ENCODE data around the gene TRIP13.
"Not testable (repeated sequence)": the region's sequence is repeated elsewhere in the genome, so short reads cannot be mapped to it uniquely, and the experiment has no call there.

TRIP13 gene

DNA sequence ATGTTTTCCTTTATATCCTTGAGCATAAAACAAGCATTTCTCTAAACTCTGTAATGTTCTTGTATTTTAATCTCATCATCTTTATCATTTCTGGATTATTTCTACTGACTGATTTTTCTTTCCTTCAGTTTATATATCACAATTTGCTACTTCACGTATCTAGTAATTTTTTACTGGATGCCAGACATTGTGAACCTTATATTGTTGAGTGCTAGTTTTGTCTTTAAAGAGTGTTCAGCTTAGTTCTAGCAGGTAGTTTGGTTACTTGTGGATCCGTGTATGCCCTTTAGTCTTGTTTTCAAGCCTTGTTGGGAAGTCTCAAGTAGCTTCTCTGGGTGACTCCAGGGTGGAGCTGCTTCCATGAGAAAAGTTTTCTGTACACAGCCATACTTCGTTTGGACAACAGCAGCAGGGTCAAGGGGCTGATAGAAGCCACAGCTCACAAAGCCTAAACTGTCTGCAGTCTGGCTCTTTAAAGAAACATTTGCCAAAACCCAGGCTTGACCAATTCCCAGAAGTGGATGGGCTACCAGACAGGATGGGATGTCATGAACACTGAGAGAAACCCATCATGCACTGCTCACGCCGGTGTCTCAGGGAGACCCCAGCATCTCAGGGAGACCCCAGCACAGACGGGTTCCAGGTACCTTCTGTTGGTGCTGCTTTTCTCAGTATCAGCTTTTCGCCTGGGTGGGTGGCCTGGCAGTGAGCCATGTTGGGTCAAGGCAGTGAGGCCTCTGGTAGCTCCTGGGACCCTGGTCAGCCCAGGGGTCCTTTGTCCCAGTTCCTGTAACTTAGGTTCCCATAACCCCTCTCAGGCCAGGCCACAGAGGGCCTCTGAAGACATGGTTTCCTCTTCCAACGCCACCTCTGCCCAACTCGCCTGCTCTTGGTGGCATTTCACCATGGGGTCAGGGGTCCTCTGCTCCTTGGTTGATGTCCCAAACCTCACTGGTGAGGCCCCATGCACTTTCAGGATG, 29.1 kb downstream of the TRIP13 start:
- no peak for FAIRE-seq

DNA sequence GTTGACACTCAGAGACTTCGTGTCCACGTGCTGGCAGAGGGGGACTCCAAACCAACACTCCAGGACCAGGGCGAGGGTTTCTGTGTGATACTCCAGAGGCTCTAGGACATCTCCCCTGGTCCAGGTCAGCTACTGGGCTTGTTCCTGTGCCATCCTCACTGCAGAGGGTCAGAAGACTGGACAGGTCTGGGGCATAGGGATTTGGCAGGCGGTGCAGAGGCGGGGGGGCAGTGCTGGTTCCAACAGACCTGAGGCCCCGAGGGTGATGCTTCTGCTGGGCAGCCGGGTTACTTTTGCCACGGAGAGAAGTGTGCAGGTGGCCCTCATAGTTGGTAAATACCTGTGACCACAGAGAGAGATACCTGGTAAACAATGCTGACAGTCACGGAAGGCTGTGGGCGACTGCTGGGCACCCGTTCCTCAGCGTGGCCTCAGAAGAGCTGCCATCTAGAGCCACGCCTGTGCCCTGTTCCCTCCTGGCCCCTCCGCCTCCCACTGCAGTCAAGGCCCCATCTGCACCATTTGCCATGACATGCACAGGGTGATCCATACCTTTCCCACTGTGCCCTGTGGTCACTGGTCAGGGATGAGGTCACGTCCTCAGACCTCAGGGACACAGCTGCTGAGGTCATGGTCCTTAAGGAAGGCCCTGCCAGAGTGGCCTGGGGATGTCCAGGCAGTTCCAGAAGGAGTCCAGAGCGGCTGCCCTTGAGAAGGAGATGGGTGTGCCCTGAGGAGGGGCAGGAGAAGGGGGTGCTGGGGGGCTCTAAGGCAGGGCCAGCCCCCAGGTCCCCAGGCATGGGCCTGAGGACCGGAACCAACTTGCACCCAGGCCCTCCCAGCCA, 30.0 kb downstream of the TRIP13 start:
- no peak for FAIRE-seq

DNA sequence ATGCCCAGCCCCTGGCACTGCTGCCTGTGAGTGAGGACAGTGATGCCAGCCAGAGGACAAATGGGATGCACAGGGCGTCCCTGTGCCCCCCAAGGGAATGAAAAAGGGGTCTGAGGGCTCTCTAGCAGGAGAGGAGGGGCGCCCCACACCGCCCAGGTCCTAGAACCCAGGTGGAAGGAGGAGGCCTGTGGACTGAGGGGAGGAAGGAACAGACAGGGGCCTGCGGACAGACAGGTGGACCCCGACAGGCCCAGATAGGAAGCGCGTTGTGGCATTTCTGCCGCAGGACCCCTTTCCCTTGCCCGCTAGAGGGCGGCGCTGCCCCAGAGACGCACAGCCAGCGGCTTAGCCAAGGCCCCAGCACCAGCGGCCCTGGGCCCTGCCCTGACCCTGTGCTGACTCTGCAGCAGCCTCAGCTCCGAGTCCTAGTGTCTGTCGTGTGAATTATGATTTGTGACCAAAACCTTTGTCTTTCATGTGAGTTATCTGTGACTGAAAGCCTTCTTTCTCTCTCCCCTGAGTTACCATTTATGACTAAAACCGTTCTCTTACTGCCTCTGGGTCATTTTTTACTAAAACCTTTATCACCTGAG, 30.7 kb downstream of the TRIP13 start:
- no peak for FAIRE-seq

DNA sequence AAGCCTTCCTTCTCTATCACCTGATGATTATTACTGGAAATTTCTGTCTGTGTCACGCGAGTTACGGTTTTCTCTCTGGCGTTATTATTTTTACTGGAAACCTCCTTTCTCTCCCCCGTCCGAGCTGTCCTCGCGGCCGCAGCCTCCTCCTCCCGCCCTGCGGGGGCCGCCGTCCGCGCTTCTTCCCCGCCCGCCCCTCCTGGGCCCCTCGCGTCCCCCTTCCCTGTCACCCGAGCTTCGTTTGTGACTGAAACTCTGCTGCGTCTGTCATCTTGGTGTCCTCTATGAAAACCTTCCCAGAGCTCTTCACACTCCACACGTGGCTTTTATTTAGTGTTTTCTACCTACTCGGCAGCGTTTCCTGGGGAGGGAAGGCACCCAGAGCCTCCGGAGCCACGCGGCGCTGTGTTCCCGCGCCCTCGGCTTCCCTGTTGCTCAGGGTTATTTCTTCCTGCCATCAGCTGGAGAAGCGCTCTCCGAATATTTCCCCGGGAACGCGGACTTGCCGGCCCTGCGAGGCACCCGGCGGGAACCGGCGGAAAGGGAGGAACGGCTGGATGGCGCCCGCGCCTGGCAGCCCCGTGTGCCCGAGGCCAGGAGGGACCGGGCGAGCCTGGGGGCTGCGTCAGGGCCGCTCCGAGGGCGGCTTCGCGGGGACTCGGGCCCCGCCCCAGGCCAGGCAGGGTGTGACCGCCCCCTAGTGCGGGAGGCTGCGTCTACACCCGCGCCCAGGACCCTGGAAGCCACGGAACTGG, 33.9 kb downstream of the TRIP13 start:
- no peak for FAIRE-seq

DNA sequence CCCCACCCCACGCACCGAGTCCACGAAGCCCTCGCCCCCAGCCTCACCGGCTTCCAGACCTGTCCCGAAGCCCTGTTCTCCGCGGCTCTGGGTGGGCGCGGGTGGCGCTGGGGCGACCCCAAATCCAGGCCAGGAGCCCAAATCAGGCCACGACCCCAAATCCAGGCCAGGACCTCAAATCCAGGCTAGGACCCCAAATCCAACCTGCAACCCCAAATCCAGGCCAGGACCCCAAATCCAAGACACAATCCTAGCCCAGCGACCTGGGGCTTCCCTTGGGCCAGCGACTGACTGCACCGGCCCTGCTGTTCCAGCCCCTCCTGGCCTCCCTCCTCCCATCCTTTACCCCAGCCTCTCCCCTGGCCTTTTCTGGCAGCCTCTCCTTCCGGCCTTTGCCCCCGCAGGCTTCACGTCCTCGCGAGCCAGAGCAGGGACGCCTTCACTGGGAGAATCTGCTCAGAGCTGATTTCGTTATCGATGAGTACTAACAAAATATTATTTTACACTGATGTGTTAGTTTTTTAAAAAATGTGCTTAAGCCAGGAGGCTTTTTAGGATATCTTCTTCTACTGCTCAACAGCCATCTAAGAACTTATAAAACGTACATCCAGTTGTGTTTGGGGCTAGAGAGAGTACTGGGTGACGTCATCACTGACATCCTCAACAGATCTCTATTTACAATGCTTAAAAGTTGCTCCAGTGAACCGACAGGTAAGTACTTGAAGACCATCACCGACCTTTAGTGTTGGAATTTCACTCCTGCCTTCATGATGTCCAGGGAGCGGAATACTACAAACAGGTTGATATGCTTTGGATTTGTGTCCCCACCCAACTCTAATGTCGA, 34.7 kb downstream of the TRIP13 start:
- FAIRE-seq, result no peak

DNA sequence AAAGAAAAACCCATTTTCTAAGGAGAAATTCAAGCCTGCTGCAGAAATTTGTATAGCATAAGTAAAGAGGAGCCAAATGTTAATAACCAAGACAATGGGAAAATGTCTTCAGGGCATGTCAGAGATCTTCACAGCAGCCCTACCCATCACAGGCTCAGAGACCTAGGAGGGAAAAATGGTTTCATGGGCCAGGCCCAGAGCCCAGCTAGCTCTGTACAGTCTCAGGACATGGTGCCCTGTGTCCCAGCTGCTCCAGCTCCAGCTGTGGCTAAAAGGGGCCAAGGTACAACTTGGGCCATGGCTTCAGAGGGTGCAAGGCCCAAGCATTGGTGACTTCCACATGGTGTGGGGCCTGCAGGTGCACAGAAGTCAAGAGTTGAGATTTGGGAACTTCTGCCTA, 36.5 kb downstream of the TRIP13 start:
- FAIRE-seq, result not testable (repeated sequence)

DNA sequence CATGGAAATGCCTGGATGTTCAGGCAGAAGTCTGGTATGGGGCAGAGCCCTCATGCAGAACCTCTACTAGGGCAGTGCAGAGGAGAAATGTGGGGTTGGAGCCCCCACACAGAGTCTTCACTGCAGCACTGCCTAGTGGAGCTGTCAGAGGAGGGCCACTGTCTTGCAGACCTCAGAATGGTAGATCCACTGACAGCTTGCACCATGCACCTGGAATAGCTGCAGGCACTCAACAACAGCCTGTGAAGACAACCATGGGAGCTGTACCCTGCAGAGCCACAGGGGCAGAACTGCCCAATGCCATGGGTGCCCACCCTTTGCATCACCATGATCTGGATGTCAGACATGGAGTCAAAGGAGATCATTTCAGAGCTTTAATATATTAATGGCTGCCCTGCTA, 36.9 kb downstream of the TRIP13 start:
- FAIRE-seq, result no peak

DNA sequence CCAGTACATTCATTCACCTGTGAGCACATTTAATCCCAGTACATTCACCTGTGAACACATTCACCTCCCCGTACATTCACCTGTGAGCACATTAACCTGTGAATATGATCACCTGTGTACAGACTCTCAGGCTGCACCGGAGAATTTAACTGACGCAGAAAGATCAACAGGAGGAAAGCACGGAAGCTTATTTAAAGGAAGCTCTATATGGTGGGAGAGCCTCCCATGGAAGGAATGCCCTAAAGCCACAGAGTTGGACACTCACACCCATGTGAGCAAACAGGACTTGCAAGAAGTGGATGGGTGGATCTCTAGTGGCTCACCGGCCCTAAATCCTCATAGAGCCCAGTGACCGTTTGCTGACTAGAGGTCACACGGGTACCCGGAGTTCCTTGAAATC, 38.2 kb downstream of the TRIP13 start:
- no peak for FAIRE-seq

DNA sequence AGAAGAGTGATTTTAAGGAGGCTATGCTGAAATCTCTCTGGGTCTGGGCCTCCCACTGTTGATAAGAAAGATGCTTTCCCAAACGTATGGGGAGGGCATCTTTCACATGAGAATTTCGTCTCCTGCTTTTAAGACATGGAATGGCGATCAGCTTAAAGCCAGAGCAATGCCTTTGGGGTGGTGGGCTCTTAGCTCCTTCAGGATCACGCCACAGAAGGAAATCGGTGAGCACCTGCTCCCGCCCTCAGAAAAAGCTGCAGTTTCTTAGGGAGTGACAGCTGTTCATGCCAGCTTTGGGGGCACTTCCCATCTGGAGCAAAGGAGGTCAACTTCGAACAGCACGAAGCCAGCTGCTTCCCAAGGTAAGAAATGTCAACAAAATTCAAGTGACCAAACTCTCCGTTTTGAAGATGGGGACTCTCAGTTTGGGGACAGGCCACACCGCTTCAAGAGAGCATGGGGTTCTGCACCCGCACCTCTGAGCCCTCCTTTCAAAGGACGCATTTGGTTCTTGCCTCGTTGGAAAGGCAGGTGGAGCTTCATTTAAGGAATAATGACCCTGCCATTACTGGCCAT, 39.0 kb downstream of the TRIP13 start:
- FAIRE-seq, result no peak

DNA sequence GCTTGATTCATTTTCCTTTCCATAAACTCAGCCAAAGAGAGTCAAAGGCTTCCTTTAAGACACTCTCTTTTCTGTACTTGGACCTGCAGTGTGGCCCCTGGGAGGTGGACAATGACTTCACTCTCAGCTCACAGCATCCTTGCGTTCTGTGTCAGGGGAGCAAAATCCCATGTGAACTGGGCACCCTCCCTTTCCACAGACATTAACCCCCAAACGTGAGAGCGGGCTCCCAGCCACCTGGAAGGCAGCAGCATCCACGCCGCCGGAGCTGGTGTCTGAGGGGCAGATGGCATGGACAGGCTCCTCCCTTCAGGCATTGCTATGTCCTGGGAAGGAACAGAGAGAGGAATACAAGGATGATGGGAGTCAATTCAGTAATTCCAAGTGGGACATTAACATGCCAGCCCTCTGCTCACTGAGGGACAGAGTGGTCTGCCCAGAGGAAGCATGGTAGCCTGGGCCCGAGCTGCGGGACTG, 39.5 kb downstream of the TRIP13 start:
- FAIRE-seq, result no peak

DNA sequence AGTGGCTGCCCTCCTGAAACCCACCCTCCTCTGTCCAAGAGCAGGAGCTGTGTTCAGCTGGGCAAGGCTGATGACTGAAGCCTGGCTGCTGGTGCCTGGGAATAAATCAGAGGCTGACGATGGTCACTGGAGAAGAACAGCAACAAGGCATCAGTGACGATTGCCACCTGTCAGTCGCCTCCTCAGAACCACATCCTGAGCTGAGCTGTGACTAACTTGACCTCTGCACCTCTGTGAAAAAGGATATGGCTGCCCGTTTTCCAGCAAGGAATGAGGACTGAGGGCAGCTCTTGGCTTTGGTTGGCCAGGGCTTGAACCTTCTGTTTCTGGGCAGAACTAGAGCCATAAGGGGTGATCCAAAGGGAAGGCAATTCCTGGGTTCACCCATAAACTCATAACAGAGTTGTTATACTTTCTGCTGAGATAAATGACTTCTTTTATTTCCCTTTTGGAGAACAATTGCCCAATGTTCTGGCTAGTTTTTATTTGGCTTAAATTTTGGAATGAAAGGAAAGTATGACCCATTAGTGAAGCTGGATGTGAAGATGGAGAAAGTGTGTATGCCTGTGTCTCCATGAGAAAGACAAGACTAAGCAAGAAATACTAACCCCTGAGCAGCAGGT, 40.1 kb downstream of the TRIP13 start:
- FAIRE-seq, result no peak

DNA sequence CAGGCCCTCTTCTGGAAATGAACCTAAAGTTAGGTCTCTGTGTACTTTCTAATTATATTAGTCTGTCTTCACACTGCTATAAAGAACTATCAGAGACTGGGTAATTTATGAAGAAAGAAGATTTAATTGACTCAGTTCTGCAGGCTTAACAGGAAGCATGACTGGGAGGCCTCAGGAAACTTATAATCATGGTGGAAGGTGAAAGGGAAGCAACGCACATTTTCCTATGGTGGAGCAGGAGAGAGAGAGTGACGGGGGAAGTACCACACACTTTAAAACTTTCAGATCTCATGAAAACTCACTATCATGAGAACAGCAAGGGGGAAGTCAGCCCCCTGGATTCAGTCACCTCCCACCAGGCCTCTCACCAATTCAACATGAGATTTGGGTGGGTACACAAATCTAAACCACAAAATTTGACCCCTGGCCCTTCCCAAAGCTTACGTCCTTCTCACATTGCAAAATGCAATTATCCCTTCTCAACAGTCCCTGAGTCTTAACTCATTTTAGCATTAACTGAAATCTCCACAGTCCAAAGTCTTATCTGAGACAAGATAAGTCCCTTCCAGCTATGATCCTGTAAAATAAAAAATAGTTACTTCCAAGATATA, 40.7 kb downstream of the TRIP13 start:
- FAIRE-seq, result no peak

DNA sequence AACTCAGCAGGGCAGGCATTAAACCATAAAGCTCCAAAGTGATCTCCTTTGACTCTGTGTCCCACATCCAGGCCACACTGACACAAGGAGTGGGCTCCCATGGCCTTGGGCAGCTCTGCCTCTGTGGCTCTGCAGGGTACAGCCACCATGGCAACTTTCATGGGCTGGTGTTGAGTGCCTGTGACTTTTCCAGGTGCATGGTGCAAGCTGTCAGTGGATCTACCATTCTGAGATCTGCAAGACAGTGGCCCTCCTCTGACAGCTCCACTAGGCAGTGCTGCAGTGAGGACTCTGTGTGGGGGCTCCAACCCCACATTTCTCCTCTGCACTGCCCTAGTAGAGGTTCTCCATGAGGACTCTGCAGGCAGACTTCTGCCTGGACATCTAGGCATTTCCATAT, 41.3 kb downstream of the TRIP13 start:
- FAIRE-seq, result not testable (repeated sequence)

DNA sequence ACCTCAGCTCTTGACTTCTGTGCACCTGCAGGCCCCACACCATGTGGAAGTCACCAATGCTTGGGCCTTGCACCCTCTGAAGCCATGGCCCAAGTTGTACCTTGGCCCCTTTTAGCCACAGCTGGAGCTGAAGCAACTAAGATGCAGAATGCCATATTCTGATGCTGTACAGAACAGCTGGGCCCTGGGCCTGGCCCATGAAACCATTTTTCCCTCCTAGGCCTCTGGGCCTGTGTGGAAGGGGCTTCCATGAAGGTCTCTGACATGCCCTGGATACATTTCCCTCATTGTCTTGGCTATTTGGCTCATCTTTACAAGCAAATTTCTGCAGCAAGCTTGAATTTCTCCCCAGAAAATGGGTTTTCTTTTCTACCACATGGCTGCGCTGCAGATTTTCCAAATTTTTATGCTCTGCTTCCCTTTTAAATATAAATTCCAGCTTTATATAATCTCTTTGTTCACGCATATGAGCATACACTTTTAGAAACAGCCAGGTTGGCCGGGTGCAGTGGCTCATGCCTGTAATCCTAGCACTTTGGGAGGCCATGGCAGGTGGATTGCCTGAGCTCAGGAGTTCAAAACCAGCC, 41.8 kb downstream of the TRIP13 start:
- not testable (repeated sequence) for FAIRE-seq

DNA sequence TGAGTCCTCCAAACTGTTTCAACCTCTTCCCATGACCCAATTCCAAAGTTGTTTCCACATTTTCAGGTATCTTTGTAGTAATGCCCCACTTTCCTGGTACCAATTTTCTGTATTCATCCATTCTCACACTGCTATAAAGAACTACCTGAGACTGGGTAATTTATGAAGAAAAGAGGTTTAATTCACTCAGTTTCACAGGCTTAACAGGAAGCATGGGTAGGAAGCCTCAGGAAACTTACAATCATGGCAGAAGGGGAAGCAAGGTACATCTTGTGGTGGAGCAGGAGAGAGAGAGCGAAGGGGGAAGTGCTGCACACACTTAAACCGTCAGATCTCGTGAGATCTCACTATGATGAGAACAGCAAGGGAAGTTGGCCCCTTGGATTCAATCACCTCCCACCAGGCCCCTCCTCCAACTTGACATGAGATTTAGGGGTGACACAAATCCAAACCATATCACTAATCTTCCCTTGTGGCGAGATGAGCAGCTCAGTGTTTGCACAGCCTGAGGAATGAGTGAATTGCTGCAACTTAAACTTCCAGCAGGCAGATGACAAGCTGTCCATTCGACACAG, 42.9 kb downstream of the TRIP13 start:
- no peak for FAIRE-seq

DNA sequence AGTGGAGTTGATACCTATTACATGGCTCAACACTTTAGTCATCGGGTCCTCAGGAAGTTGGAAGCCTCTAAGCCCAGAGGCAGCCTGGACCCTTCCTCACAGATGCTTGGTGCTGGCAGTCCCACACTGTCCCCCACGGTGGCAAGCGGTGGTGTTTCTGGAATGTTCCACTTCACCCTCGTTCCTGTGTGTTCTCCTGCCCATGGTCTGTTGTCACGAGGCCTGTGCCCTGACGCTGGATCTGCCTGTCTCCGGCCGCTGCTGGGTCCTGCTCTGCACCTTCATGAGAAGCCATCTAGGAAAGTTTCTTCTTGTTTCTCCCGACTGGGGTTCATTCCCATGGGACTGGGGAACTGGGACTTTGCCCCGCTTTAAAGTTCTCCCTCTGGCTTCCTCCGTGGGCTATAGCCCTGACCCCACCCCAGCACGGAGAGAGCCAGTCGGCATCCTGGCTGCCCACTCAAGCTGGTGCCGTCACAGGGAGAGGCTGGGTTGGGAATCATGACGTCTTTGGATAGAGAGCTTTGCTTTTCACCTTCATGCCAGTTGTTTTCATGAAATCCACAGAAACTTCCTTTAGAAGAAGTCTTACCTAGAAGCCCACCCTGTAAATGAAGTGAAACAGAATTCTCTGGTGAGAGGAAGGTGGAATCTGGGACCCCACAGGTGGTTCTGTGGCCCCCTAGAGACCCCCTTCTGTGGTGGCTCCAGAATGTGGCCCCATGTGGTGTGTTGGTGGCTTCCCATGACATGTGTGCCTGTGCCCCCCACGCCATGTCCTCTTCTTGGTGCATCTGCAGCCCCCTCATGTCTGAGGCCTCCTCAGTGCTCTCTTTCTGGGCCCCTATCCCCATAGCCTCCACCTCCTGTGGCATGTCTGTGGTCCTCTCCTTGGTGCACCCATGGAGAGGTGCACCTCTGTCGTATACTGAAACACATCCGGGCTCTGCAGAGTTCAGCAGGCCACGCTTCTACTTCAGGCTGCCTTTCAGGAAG, 43.8 kb downstream of the TRIP13 start:
- FAIRE-seq, result no peak

DNA sequence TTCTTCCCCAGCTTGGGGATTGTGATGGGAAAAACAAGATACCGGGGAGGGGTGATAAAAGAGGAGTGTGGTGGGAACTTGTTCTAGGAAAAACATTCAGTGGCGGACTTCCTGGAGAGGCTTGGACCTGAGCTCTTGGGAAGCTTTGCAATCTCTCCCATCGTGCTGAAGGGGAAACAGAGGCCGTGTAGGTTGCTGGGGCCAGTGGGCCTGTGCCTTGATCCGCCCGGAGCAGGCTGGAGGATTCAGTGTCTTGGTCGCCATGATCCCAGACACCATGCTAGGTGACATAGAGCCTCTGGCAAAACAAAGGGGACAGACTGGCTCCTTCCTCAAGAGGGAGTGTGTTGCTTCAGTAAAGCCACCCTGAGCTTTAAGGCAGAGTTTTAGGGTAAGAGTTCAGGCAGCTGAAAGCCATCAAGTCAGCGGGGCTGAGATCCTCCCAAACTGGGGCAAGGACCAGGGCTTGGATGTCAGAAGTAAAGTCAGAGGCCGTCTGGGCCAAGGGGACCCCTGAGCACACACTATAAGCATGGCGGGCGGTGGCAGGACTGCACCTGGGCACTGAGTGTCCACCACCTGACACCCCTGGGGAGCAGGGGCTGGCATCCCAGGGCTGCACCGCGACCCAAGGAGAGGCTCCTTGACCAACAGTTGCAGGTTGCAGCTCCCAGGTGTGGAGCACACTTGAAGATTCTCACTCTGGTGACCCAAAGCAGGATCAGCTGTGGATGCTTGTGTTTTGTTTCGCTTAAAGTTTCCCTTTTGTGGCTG, 44.7 kb downstream of the TRIP13 start:
- no peak for FAIRE-seq

All from A204.1 (cell line).